GM12878 (cell line): Measurements from ENCODE around the gene EML1. TPM values are rescaled to one million over a fixed set of nuclear protein-coding genes. Genes with fewer than 3 reads are reported as not detected.

Experiments used
- ATAC-seq: fragments of 200-7000 bp; cut with Tn5 transposase; 3 replicates; pipeline ENCODE4 v1.9.1; 2020; ENCODE audit warnings: mild to moderate bottlenecking, moderate library complexity
- BruUV-seq: library from RNA; stranded (reverse); fragments of 400-500 nt; replicated peaks from 2 replicates; lab custom pipeline; 2021; lab: Mats Ljungman, UMichigan
- CTCF ChIA-PET: fragments of 300-600 bp; sonication (Branson Sonifier 250); formaldehyde crosslinking; extraction: SDS; loops from one replicate; lab custom pipeline; 2021; ENCODE audit warnings: inconsistent platforms; lab: Yijun Ruan, JAX
- POLR2A ChIA-PET: fragments of 350-600 bp; formaldehyde crosslinking; extraction: SDS; loops from one replicate; lab custom pipeline; 2021; ENCODE audit warnings: inconsistent platforms; lab: Charles Lee
- RAD21 ChIA-PET: fragments of 300-600 bp; sonication (Branson Sonifier 250); formaldehyde crosslinking; loops from one replicate; lab custom pipeline; 2023; ENCODE audit warnings: antibody characterized with exemption; ENCODE audit not compliant: unreplicated experiment; lab: Charles Lee
- SMC1A ChIA-PET: fragments of 300-600 bp; sonication (Branson Sonifier 250); formaldehyde crosslinking; loops from one replicate; lab custom pipeline; 2023; ENCODE audit not compliant: unreplicated experiment, uncharacterized antibody; lab: Charles Lee
- DNase-seq: peaks from one replicate; pipeline ENCODE4 v3.0.0-alpha.2; 2011; ENCODE audit warnings: low read depth, low spot score
- FAIRE-seq: peaks from 3 replicates; lab custom pipeline; 2011; peaks lifted over from hg19 to GRCh38; lab: Jason Lieb, UNC
- H2AFZ ChIP-seq: 2 replicates; pipeline ENCODE4 v1.6.0; 2011; ENCODE audit warnings: low read depth, low read length, control low read depth; ENCODE audit not compliant: control insufficient read depth
- H3K27ac ChIP-seq: 2 replicates; pipeline ENCODE4 v1.5.1; 2011; ENCODE audit warnings: control low read depth; ENCODE audit not compliant: control insufficient read depth, insufficient read depth
- H3K27me3 ChIP-seq, 2 experiments: replicated peaks in 1 of 2; 2 replicates each; pipeline versions ENCODE4 v1.6.0 to v1.6.1; 2011; ENCODE audit warnings: low read length in 1 of 2; ENCODE audit not compliant: control insufficient read depth in 2 of 2, insufficient read depth in 2 of 2
- H3K36me3 ChIP-seq, 2 experiments: 2 replicates each; pipeline ENCODE4 v1.5.1; 2011; ENCODE audit warnings: low read length in 1 of 2; ENCODE audit not compliant: control insufficient read depth in 2 of 2, insufficient read depth in 2 of 2
- H3K4me1 ChIP-seq: 2 replicates; pipeline ENCODE4 v1.6.1; 2011; ENCODE audit warnings: mild to moderate bottlenecking, low read length, moderate library complexity, mixed read lengths; ENCODE audit not compliant: control insufficient read depth, insufficient read depth
- H3K4me2 ChIP-seq: 2 replicates; pipeline ENCODE4 v1.6.0; 2011; ENCODE audit warnings: control low read depth; ENCODE audit not compliant: control insufficient read depth, insufficient read depth
- H3K4me3 ChIP-seq: fragments of 200-600 bp; sonication (generic); 2 replicates; pipeline ENCODE4 v1.5.1; 2016
- H3K79me2 ChIP-seq: 2 replicates; pipeline ENCODE4 v1.6.0; 2011; ENCODE audit warnings: low read length; ENCODE audit not compliant: control insufficient read depth, insufficient read depth
- H3K9ac ChIP-seq: 2 replicates; pipeline ENCODE4 v1.8.0; 2011; ENCODE audit warnings: low read length, control low read depth, mixed read lengths; ENCODE audit not compliant: control insufficient read depth, insufficient read depth
- H3K9me3 ChIP-seq: replicated peaks from 3 replicates; pipeline ENCODE4 v1.5.1; 2011; ENCODE audit warnings: mild to moderate bottlenecking, low read length; ENCODE audit not compliant: control insufficient read depth, insufficient read depth
- H4K20me1 ChIP-seq: 2 replicates; pipeline ENCODE4 v1.6.0; 2011; ENCODE audit not compliant: control insufficient read depth, insufficient read depth
- BHLHE40 ChIP-seq, 2 experiments: fragments of 450-650 bp in 1 of 2; IDR thresholded peaks; 2 replicates each; pipeline ENCODE4 v1.6.1; 2011 to 2017; ENCODE audit warnings: low read depth in 2 of 2, borderline replicate concordance in 1 of 2, improper control_type of control experiment in 1 of 2, low read length in 1 of 2, mild to moderate bottlenecking in 1 of 2
- CEBPB ChIP-seq, 2 experiments: fragments of 150-350 bp in 1 of 2; IDR thresholded peaks; 2 replicates each; pipeline ENCODE4 v1.6.1; 2012 to 2014; ENCODE audit warnings: low read depth in 2 of 2, low read length in 2 of 2, borderline replicate concordance in 1 of 2, inconsistent platforms in 1 of 2
- E2F4 ChIP-seq: IDR thresholded peaks from 2 replicates; pipeline ENCODE4 v1.6.1; 2012; ENCODE audit warnings: low read depth, low read length, improper control_type of control experiment
- EP300 ChIP-seq, 2 experiments: fragments of 150-350 bp in 1 of 2; IDR thresholded peaks; 2 replicates each; pipeline ENCODE4 v1.6.1; 2011 to 2012; ENCODE audit warnings: low read depth in 2 of 2, low read length in 2 of 2, borderline replicate concordance in 1 of 2, improper control_type of control experiment in 1 of 2, inconsistent platforms in 1 of 2; ENCODE audit not compliant: control insufficient read depth in 1 of 2
- FOXM1 ChIP-seq: IDR thresholded peaks from 2 replicates; pipeline ENCODE4 v1.6.1; 2012; ENCODE audit warnings: low read depth, mild to moderate bottlenecking, inconsistent platforms, low read length, moderate library complexity
- HDAC6 ChIP-seq: fragments of 200-600 bp; sonication (generic); IDR thresholded peaks from one replicate; pipeline ENCODE4 v1.8.0; 2017; ENCODE audit warnings: antibody characterized with exemption; ENCODE audit not compliant: unreplicated experiment
- IRF4 ChIP-seq: IDR thresholded peaks from 2 replicates; pipeline ENCODE4 v1.6.1; 2011; ENCODE audit warnings: low read depth, low read length
- IRF5 ChIP-seq: fragments of 450-650 bp; IDR thresholded peaks from 2 replicates; pipeline ENCODE4 v1.6.1; 2017; ENCODE audit warnings: borderline replicate concordance
- LARP7 ChIP-seq: fragments of 450-650 bp; IDR thresholded peaks from 2 replicates; pipeline ENCODE4 v1.6.1; 2017; ENCODE audit warnings: mild to moderate bottlenecking
- NFXL1 ChIP-seq: fragments of 450-650 bp; IDR thresholded peaks from 2 replicates; pipeline ENCODE4 v1.6.1; 2017; ENCODE audit warnings: antibody characterized with exemption, mild to moderate bottlenecking, borderline replicate concordance
- RAD51 ChIP-seq: fragments of 450-650 bp; IDR thresholded peaks from 2 replicates; pipeline ENCODE4 v1.6.1; 2016; ENCODE audit warnings: moderate library complexity, mild to moderate bottlenecking, inconsistent platforms
- TAF1 ChIP-seq: IDR thresholded peaks from 2 replicates; pipeline ENCODE4 v1.6.1; 2011; ENCODE audit warnings: mild to moderate bottlenecking, low read depth, low read length, borderline replicate concordance
- ZNF24 ChIP-seq: fragments of 450-650 bp; IDR thresholded peaks from 2 replicates; pipeline ENCODE4 v1.6.1; 2017; ENCODE audit warnings: antibody characterized with exemption, mild to moderate bottlenecking
- WGBS: methylation state at CpG from one replicate; pipeline ENCODE4 v1.1.6; 2016; ENCODE audit warnings: low lambda C conversion rate; ENCODE audit not compliant: insufficient replicate concordance, insufficient coverage; ENCODE audit errors: missing lambda C conversion rate; 5-methylcytosine and 5-hydroxymethylcytosine counted together
- in situ Hi-C: fragments of 300-500 bp; cut with MboI; formaldehyde crosslinking; loops from 9 replicates; pipeline ENCODE4 v1.14.3; 2018; ENCODE audit warnings: mixed read lengths
- intact Hi-C: fragments of 100-400 bp; cut with micrococcal nuclease; formaldehyde crosslinking; loops from one replicate; pipeline ENCODE4 v1.14.2; 2022; ENCODE audit not compliant: unreplicated experiment
- polyA plus RNA-seq, 11 experiments: library from polyadenylated mRNA; depleted of rRNA in 4 of 11; unstranded in 6 of 11; stranded (reverse) in 5 of 11; fragments of >200 nt; fragmentation: Nextera tagmentation in 4 of 11; fragmentation: Illumina TruSeq in 1 of 11; extraction: Ambion mirVana in 4 of 11; extraction: Trizol in 1 of 11; gene quantifications; 1 replicate in 1 of 11; 2 replicates in 10 of 11; pipeline versions ENCODE4 v1.2.1 to v1.2.3, GENCODE V29; 2011 to 2016; ENCODE audit warnings: inconsistent platforms in 2 of 11, missing spikeins in 2 of 11, low read depth in 1 of 11
- total RNA-seq, 4 experiments: library from RNA; depleted of rRNA in 3 of 4; stranded (reverse); fragments of >200 nt in 3 of 4; fragmentation: Illumina TruSeq in 1 of 4; extraction: Trizol in 1 of 4; gene quantifications; 2 replicates each; pipeline versions ENCODE4 v1.2.1 to v1.2.3, GENCODE V29; 2013 to 2021

EML1 gene
- total and polyA plus RNA-seq, 10 of the 15 experiments (the other 5 are each of a cell fraction or from before 2014, with no cell fraction given), result 0.05 to 3.4 (median 0.11) TPM; not detected in 3

GRCh38 chr14:99802301-99803105, 9.3 kb downstream of the EML1 start:
- 34% methylated on average over 12 of the region's 13 CpGs for WGBS
- ChIA-PET RAD21 (no interaction called here), CTCF (no interaction called here), SMC1A (no interaction called here), POLR2A (no interaction called here)
- peaks cover 2 to 6% of the 10 kb centered on the region in 2 experiments for H3K27me3 ChIP-seq
- no TSS peak for BruUV-seq
- H3K9ac ChIP-seq, result no peak overlapping the region
- no peaks in the 10 kb centered on the region for H3K4me1 ChIP-seq
- H3K9me3 ChIP-seq, result no peaks in the 10 kb centered on the region
- no peak overlapping the region for H3K4me2 ChIP-seq
- H3K36me3 ChIP-seq, result no peaks in the 10 kb centered on the region
- no peak overlapping the region for H3K27ac ChIP-seq
- no peak for DNase-seq
- intact Hi-C loops (no loop called here), in situ Hi-C loops (no loop called here)
- TF ChIP-seq NFXL1, result no peak
- TF ChIP-seq IRF4, result no peak
- no peak for FAIRE-seq
- ATAC-seq, result no peak
- no peaks in the 10 kb centered on the region for H3K79me2 ChIP-seq
- no peak overlapping the region for H3K4me3 ChIP-seq
- no peak overlapping the region for H2AFZ ChIP-seq
- H4K20me1 ChIP-seq, result no peaks in the 10 kb centered on the region

- ATAC-seq (no peak), FAIRE-seq (no peak), DNase-seq (no peak)
- POLR2A ChIA-PET, result no interaction called here
- no peak overlapping the region for H2AFZ ChIP-seq
- H3K9ac ChIP-seq, result no peak overlapping the region
- no peak overlapping the region for H3K4me2 ChIP-seq
- no peaks in the 10 kb centered on the region for H3K36me3 ChIP-seq
- intact Hi-C loops, result no loop called here
- no TSS peak for BruUV-seq
- H3K4me1 ChIP-seq, result no peaks in the 10 kb centered on the region
- WGBS, result 35% methylated on average over 14 of the region's 14 CpGs
- no peaks in the 10 kb centered on the region for H3K79me2 ChIP-seq
- CTCF ChIA-PET, result no interaction called here
- no peak for TF ChIP-seq RAD51
- no peak for TF ChIP-seq TAF1
- TF ChIP-seq BHLHE40 (IDR thresholded peaks at IDR 0.05; ENCODE audit: borderline replicate concordance in 1 of 2, low read depth in 2 of 2, low read length in 1 of 2), result no peak
- TF ChIP-seq EP300 (IDR thresholded peaks at IDR 0.05; ENCODE audit: borderline replicate concordance in 1 of 2, control insufficient read depth in 1 of 2, low read depth in 2 of 2, low read length in 2 of 2), result no peak
- TF ChIP-seq ZNF24, result no peak
- TF ChIP-seq IRF5, result no peak
- no peak for TF ChIP-seq CEBPB (IDR thresholded peaks at IDR 0.05; ENCODE audit: borderline replicate concordance in 1 of 2, low read depth in 2 of 2, low read length in 2 of 2)
- TF ChIP-seq HDAC6, result no peak
- TF ChIP-seq LARP7, result no peak
- TF ChIP-seq FOXM1, result no peak
- no peak for TF ChIP-seq E2F4
- TF ChIP-seq, all 136 proteins: peak for 0
- ChIA-PET RAD21 (no interaction called here), SMC1A (no interaction called here)
- no peak overlapping the region for H3K27ac ChIP-seq
- H3K27me3 ChIP-seq, result peaks cover 2 to 8% of the 10 kb centered on the region in 2 experiments
- no peaks in the 10 kb centered on the region for H3K9me3 ChIP-seq
- in situ Hi-C loops, result no loop called here
- no peaks in the 10 kb centered on the region for H4K20me1 ChIP-seq
- H3K4me3 ChIP-seq, result no peak overlapping the region
Measured at GRCh38 chr14:99803106-99803775, 10.0 kb downstream of the EML1 start.
